GDM1 (cell line): ENCODE measurements around the gene FOXA1.

Source experiments
- DNase-seq: peaks from one replicate; lab custom pipeline; 2025; lab: John Stamatoyannopoulos, UW

FOXA1 gene

DNA sequence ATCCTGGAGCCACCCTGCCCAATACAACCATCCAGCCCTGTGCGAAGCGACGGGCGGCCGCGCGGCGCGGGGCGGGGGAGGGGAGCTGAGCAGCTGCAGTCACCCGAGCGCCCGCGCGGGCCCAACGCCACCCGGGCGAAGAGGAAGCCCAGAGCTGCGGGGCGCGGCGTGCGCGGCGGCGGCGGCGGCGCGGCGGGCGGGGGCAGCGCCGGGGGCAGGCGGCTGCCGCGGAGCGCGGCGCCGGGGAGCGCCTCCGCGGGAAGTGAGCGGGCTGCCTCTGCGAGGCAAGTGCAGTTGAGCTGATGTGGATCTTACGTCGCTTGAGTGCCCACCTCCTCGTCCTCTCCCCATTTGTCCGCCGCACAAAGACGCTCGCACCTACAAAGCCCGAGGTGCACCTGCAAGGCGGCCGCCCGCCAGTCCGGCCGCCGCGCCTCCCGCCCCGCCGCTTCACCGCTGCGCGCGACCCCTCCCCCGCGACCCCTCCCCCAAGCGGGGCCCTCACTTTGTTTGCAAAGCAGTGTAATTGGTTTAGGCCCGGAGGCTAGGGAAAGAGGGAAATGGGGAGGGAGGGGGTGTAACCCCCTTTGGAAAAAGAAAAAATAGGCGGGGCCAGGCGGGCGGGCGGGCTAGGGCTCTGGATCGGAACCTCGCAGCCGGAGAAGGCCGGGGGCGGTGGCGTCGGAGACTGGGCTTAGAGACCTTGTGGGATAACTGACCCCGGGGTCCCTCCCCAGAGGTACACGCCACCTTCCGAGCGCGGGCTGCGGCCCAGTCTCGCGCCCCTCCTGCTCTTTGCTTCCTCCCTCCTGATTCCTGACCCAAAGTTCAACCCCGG, at the start of gene FOXA1, which contains the start of gene TTC6:
Gene FOXA1 (minus strand): TSS at position 279 of the 838 bp plus-strand sequence. CDS start 277 bp downstream, at position 2.
Gene TTC6 (plus strand): TSS at position 659 of the 838 bp plus-strand sequence. CDS start 26,436 bp downstream, outside the sequence.
- no peak for DNase-seq

DNA sequence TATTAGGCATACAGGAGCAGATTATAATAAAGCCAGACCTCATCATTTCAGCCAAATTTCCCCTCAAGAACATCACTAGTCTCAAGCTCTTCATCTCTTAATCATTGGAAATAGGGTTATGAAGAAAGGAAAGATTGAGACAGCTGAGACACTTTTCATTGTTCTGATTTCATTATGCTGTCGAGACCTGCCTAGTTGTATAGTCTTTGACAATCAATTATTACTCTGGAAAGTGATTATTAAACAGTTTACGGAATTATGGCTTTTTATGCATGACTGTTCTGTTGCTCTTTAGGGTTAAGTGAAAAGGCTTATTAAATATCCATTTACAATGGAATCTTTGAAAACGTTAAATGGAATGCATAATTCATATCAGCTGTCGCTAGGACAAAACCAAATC, 48.7 kb upstream of the FOXA1 start:
- DNase-seq: no peak

DNA sequence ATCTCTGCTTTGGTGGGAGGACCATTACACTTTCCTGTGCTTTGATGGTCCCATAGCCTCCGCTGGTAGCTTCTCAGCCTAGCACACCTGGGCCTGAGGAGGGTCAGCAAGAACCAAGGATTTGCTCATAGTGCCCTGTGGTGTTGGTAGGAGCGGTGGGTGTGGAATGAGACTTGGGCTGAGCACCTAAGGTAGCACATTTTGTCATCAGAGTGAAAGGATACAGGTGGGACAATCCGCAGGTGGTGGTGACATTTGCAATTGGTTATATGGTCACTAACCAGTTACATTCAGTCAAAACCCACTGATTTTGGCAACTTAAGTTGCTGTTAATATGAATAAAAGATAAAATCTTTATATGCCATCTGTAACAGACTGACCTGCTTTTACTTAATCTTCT, 47.1 kb upstream of the FOXA1 start:
- no peak for DNase-seq

DNA sequence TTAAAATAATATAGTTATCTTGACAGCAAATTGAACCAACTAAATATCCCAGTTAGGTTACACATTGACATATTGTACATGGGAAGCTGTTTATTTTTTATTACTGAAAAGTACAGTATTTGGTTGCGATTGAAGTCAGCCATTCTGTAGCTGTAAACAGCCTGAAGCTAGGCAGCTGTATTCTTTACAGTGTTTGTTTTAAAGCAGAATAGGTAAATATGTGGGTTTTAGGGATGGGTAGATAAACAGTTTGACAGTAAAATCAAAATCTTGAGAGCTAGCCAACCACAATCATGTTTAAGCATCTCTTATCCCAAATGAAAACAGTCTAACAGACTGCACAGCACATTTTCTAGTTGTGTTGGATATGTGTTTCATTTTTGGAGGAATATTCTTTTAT, 46.1 kb upstream of the FOXA1 start:
- no peak for DNase-seq

DNA sequence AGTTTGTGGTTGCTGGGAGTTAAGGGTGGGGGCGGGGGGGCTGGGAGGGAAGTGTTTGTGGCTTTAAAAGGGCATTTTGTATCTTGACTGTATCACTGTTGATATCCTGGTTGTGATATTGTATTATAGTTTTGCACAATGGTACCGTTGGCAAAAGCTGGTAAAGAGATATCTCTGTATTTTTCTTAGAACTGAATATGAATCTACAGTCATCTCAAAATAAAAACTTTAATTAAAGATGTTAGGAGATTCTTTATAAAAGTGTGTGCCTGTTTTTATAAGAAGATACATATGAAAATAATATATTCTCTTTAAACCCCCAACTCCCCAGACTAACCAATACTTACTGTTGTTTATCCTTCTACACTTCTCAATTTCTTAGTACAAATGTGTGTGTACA, 43.5 kb upstream of the FOXA1 start:
- DNase-seq: no peak

DNA sequence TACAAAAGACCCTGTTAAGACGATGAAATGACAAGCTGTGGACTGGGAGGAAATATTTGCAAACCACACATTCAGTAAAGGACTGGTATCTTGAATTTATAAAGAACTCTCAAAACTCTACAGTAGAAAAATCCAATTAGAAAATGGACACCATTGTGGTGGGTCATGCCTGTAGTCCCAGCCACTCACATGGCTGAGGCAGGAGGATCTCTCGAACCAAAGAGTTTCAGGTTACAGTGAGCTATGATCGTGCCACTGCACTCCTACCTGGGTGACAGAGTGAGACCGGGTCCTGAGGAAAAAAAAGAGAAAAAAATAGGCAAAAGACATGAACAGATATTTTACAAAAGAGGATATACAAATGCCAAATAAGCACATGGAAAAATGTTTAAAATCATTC, 42.3 kb upstream of the FOXA1 start:
- no peak for DNase-seq

DNA sequence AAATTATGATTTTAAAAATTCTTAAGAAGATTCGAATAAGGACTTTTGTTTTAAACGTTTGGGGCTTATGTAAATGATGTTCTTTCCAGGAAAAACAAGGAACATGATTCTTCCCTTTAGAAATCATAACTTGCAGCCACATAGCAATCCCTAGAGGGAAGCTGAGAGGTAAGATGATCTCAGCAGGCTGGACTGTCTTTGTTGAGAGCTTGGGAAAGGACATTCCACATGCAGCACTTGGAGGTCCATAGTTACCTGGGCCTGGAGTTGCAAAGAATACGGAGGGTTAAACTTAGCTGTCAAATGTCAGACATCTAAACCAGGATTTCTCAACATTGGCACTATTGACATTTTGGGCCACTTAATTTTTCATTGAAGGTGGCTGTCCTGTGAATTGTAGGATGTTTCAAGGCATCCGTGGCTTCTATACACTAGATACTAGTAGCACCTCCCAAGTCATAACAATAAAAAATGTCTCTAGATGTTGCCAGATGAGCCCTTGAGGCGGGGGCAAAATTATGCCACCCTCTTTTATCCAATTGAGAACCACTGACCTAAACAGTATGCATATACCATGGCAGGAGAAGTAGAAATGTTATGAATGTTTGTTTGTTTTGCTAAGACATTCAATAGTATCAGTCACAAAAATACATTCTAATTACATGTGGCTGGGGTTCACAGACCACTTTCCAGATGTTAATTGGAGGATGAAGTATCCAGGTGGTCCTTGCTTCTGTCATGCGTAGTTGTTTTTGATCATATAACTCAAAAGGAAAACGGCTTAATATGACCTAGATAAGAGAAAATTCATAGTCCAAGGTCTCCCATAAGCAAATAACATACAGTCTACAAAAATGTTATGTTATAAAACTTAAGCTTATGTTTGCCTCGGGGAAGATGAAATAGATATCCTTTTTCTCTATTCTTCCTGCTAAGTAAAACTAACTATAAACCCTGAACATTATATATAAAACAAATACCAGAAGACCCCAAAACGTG, 30.8 kb upstream of the FOXA1 start:
- no peak for DNase-seq

DNA sequence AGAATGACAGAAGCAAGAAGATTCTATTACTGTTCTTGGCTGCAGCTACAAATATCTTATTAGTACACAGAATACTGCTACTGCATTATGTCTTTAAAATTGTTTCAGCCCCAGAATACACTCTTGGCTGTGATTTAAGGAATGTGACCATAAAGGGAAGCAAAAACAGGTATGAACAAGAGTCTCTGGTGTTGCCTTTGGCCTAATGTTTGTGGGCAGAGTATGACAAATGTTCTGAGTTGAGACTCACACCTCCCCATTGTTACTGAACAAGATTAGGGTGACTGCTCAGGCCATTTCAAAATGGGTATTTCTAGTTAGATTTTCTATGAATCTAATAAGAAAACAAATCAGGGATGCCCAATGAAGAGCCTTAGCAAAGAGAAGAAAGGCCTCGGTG, 28.9 kb upstream of the FOXA1 start:
- no peak for DNase-seq

DNA sequence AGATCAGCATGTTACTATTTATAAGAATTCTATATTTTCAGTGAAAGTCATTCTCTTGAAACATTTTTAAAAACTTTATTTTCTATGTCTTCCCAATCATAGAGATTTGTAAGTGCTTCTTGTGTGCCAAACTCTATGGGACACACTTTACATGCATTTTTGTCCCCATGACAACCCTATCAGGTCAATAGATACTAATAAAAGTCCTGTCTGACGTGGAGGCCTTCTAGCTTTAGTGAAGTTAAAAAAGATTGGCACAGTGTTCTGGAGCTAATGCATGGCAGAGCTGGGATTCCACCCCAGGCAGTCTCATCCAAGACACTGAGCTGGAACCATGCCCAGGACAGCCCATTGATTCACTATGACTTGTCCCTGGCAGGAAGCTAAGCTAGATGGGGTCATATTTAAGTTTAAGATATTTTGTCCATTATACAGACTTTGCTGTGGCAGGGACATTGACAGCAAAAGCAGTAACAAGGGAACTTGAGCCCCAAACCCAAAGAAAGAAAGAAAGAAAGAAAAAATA, 28.4 kb upstream of the FOXA1 start:
- no peak for DNase-seq

DNA sequence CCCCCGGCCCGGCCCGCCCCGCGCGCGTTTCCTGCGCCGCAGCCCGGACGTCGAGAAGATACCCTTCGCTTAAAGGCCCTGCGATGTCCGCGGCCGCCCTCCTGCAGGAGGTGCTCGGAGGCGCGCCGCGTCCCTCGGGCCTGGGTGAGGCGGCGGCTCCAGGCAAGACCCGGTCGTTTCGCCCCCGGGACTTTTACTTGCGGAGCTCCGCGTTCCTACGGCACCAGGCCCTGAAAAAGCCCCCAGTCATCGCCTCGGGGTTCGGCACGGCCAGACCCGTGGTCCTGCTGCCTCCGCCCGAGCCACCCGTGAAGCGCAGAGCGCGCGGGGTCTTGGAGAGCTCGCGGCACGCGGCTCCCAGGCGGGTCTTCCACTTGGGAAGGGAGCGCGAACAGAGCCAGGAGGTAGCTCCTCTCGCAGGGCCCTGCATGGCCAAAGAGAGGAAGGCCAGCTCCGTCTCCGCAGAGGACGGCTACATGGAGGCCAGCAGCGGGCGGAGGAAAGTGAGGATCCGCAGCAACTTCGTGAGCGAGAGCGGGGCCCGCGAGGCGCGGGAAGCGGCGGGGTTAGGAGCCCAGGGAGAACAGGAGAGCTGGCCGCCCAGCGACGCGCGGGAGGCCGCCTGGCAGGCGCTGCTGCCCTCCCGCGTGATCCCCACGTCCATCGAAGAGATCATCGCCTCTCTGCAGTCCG, 27.3 kb upstream of the FOXA1 start:
- no peak for DNase-seq

DNA sequence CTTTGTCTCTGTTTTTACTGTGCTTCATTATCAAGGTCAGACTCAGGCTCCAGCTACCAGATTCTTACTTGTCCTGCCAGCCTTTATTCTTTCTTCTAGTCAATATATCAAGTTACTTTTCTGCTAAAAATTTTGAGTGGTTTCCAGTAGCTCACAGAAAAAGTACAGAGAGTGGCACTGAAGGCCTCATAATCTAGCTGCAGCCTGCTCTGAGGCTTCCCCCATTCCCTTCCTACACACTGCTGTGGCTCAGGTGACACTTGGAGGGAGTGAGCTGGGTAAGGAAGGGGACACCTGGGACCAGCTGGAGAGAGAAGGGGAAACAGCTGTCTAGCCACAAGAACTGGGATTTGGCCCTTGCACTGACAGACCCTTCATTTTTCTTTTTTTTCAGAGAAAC, 25.8 kb upstream of the FOXA1 start:
- DNase-seq: no peak

DNA sequence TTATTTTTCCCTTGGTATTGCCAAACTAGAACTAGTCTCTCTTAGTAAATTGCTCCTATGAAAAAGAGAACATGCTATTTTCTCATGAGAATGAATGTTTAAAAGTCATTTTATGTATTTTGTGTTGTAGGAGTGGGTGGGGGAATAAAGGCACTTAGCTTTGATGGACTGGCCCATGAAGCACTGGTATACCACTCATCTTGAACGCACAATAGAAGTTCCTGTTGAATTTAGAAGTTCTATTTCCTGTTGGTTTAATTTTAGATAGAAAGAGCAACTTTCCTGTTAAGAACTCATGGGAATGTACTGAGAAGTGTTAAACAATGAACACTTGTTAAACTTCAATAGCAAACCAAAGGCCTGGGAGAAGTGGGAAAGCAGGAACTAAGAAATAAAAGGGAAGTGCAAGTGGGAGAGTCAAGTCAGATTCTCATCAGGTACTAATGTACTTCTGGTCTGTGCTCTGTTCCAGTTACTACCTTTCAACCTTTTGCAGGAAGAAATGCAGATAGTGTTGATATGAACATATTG, 23.5 kb upstream of the FOXA1 start:
- DNase-seq: no peak

DNA sequence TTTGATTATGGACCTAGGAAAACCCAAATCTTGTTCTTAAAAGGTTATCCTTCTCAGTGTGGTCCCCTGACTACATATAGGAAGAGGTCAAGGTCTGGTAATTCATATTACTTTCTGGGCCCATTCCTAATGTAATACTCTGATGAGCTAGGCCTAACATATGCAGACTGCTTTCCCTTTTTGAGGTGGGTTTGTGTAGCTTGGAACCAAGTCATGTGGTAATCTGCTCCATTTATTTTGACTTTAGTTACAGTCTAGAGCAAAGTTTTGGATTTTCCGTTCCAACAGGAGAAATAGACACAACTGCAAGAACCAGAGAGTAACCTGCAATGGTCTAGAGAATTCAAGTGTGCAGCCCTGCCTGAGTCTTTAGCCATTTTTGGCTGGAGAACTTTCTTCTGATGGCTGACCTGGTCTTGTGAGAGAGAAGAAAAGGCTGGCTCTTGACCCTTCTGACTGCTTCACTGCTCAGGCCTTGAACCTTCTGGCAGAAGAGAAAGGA, 22.9 kb upstream of the FOXA1 start:
- no peak for DNase-seq

DNA sequence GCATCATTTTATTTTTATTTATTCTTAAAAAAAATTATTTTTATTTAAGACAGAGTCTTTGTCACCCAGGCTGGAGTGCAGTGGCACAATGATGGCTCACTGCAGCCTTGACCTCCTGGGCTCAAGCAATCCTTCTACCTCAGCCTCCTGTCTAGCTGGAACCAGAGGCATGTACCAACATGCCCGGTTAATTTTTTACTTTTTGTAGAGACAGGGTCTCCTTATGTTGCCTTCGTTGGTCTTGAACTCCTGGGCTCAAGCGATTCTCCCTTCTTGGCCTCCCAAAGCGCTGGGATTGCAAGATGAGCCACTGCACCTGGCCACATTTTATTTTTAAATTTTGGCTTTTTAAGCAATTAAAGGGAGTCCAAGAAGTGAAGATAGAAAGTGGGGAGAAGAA, 21.8 kb upstream of the FOXA1 start:
- no peak for DNase-seq

DNA sequence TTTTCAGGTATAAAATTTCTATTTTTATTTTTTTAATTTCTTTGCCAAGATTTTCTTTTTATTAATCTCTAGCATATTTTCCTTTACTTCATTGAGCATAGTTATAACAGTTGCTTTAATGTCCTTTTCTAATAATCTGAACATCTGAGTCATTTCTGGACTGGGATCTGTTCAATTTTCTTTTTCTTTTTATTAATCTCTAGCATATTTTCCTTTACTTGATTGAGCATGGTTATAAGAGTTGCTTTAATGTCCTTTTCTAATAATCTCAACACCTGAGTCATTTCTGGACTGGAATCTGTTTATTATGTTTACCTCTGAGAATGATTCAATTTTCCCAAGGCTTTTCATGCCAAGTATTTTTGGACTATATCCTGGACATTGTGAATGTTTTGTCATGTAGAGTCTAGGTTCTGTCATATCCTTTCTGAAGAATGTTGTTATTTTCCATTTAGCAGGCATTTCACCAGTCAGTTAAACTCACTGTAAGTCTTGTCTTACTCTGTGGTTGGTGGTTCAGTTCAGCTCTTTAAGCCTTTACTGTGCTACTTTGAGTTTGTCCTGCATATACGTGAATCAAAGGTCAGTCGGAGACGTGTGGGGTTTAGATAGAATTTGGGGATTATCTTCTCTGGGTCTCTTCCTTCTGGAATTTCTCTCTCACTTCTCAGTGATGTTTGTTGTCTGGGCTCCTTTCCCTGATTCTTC, 20.7 kb upstream of the FOXA1 start:
- DNase-seq: no peak

DNA sequence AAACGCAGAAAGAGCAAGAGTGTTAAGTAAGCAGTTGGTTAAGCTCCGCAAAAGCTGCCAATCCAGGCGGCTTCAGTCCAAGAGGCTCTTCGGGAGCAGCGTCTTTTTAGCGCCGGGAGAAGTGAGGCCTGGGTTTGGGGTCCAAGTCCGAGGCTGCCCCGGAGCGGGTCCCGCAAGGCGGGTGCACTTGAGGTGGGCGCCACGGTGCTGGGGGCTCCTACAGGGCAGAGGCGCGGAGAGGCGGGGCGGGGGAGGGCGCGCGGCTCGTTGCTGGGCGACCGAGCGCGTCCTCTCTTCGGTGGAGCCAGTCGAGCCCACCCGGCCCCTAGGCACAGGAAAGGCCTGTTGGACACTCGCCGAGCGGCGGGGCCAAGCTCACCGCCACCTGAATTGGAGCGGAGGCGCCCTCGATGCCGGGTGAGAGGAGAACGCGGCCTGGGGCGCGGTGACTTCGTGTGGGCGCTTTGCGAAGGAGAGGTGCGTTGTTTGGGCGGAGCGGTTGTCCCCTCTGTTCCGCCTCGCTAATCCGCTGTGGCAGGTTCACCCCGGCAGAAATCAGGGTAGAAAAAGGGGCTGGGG, 16.0 kb upstream of the FOXA1 start:
- DNase-seq: no peak

DNA sequence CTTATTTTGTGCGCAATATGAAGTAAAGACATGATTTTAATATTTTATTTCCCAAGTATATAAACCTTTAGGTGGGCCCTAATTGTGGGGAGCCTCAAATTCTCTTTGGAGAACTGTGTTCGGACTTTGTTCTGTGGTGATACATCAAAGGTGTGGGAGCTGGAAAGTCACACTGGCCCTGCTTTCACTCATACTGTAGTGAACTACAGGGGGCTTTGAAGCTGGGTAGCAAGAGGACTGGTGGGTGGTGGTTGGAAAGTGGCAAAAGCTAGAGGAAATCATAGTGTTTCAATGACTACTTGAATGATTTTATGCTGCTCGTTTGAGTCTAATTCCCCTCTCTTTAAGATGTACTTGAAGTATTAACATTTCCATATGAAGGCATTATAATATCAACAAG, 13.6 kb upstream of the FOXA1 start:
- DNase-seq: no peak

DNA sequence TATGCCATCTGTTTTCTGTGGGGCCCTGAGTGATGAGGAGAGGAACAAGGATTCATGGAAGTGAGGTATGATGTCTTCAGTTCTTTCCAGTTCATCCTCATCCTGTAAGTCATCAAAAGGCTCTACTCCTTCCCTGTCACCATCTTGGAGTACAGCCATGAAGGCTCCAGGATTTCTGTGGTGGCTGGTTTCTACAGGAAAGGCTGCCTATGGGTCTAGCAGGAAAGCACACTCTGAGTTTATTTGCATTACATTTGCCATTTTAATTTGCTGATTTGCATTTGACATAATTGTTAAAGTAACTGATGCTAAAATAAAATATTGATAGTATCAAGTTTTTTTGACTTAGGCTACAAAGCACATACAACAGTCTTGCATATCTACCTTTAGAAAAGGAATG, 11.6 kb upstream of the FOXA1 start:
- DNase-seq: no peak

DNA sequence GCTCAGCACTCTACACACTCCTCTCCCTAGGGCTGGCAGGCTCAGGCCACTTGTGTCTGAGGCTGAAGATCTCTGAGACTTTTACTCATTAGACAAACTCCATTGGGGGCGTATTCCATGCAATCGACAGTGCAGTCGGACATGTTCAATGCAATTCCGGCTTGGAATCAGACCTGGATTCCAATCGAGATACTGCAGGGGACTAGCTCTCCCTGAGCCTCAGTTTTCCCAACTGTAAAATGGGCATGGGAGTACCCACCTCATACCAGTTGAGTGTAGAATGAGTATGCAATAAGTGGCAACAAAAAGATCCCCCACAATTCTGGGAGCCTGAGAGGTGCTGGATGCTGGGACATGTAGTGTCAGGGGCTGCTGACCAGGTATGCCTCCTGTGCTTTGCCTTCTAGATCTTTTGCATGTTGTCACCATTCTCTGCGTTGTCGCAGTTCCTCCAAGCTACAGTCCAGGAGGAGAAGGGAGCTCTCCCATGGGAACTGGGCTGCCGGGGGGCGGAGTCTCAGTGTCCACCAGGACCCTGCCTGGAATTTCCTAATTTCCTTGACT, 8.7 kb upstream of the FOXA1 start:
- DNase-seq: no peak
